HepG2 (cell line): ENCODE measurements around the gene KCNQ1OT1. TPM values are rescaled to one million over a fixed set of nuclear protein-coding genes. Genes with fewer than 3 reads are reported as not detected.

Source experiments
- HMG20A ChIP-seq: IDR thresholded peaks from 2 replicates; pipeline ENCODE4 v1.6.1; 2016; ENCODE audit warnings: borderline replicate concordance
- HNRNPK ChIP-seq: fragments of 200-400 bp; formaldehyde crosslinking; IDR thresholded peaks from 2 replicates; pipeline ENCODE4 v1.6.1; 2018; ENCODE audit warnings: low read length, low read depth, moderate library complexity, mild to moderate bottlenecking; ENCODE audit not compliant: poor library complexity, severe bottlenecking
- PCBP1 ChIP-seq: fragments of 200-400 bp; formaldehyde crosslinking; IDR thresholded peaks from 2 replicates; pipeline ENCODE4 v1.6.1; 2017; ENCODE audit warnings: mild to moderate bottlenecking, low read depth, low read length, borderline replicate concordance
- ZNF12 ChIP-seq: sonication (generic); formaldehyde crosslinking; IDR thresholded peaks from 2 replicates; pipeline ENCODE4 v1.5.0; 2020; ENCODE audit warnings: missing genetic modification reagents
- ZNF350 ChIP-seq: sonication (generic); formaldehyde crosslinking; IDR thresholded peaks from 2 replicates; pipeline ENCODE4 v1.4.0; 2020; ENCODE audit warnings: mild to moderate bottlenecking, low read depth, missing genetic modification reagents, borderline replicate concordance
- ZNF550 ChIP-seq: sonication (generic); formaldehyde crosslinking; IDR thresholded peaks from 2 replicates; pipeline ENCODE4 v1.4.0; 2020; ENCODE audit warnings: mild to moderate bottlenecking, missing genetic modification reagents, borderline replicate concordance
- ZNF552 ChIP-seq: sonication (generic); formaldehyde crosslinking; IDR thresholded peaks from 2 replicates; pipeline ENCODE4 v1.9.0; 2022; ENCODE audit warnings: missing genetic modification reagents, mild to moderate bottlenecking, borderline replicate concordance
- ZNF709 ChIP-seq: sonication (generic); formaldehyde crosslinking; IDR thresholded peaks from 2 replicates; pipeline ENCODE4 v1.5.0; 2020; ENCODE audit warnings: mild to moderate bottlenecking, missing genetic modification reagents
- polyA plus RNA-seq, 8 experiments: library from polyadenylated mRNA; depleted of rRNA in 3 of 8; stranded (reverse) in 7 of 8; unstranded in 1 of 8; fragments of >200 nt; fragmentation: Illumina TruSeq in 4 of 8; extraction: Trizol in 4 of 8; gene quantifications; 2 replicates each; pipeline versions ENCODE4 v1.2.1 to v1.2.3, GENCODE V29; 2011 to 2016; ENCODE audit warnings: low read depth in 4 of 8, missing spikeins in 1 of 8, mixed read lengths in 1 of 8; ENCODE audit not compliant: insufficient read depth in 1 of 8
- total RNA-seq, 5 experiments: library from RNA; depleted of rRNA; stranded (reverse); fragments of >200 nt; fragmentation: Illumina TruSeq; extraction: Trizol; gene quantifications; 2 replicates each; pipeline ENCODE4 v1.2.3, GENCODE V29; 2016; ENCODE audit warnings: low read depth in 1 of 5
- TF ChIP-seq, protein P1 (sequence below): sonication (generic); formaldehyde crosslinking; IDR thresholded peaks from 2 replicates; pipeline ENCODE4 v1.4.0; 2020; ENCODE audit warnings: missing genetic modification reagents, borderline replicate concordance
- TF ChIP-seq, protein P2 (sequence below): sonication (generic); formaldehyde crosslinking; IDR thresholded peaks from 2 replicates; pipeline ENCODE4 v1.4.0; 2020; ENCODE audit warnings: missing genetic modification reagents
- TF ChIP-seq, protein P3 (sequence below): sonication (generic); formaldehyde crosslinking; IDR thresholded peaks from 2 replicates; pipeline ENCODE4 v1.4.0; 2020; ENCODE audit warnings: mild to moderate bottlenecking, missing genetic modification reagents, borderline replicate concordance
- TF ChIP-seq, protein P4 (sequence below): IDR thresholded peaks from 2 replicates; pipeline ENCODE4 v1.6.1; 2016; ENCODE audit warnings: missing compliant biosample characterization, missing genetic modification reagents, borderline replicate concordance
- TF ChIP-seq, protein P5 (sequence below): sonication (generic); formaldehyde crosslinking; IDR thresholded peaks from 2 replicates; pipeline ENCODE4 v1.4.0; 2020; ENCODE audit warnings: missing genetic modification reagents, mild to moderate bottlenecking, borderline replicate concordance
- TF ChIP-seq, protein P6 (sequence below): sonication (generic); formaldehyde crosslinking; IDR thresholded peaks from 2 replicates; pipeline ENCODE4 v1.9.0; 2022; ENCODE audit warnings: low read depth, missing genetic modification reagents

Gene KCNQ1OT1
- total and polyA plus RNA-seq, 2 of the 13 experiments (the other 11 are each of a cell fraction or from before 2014, with no cell fraction given) = 1.3 to 18.9 TPM

DNA sequence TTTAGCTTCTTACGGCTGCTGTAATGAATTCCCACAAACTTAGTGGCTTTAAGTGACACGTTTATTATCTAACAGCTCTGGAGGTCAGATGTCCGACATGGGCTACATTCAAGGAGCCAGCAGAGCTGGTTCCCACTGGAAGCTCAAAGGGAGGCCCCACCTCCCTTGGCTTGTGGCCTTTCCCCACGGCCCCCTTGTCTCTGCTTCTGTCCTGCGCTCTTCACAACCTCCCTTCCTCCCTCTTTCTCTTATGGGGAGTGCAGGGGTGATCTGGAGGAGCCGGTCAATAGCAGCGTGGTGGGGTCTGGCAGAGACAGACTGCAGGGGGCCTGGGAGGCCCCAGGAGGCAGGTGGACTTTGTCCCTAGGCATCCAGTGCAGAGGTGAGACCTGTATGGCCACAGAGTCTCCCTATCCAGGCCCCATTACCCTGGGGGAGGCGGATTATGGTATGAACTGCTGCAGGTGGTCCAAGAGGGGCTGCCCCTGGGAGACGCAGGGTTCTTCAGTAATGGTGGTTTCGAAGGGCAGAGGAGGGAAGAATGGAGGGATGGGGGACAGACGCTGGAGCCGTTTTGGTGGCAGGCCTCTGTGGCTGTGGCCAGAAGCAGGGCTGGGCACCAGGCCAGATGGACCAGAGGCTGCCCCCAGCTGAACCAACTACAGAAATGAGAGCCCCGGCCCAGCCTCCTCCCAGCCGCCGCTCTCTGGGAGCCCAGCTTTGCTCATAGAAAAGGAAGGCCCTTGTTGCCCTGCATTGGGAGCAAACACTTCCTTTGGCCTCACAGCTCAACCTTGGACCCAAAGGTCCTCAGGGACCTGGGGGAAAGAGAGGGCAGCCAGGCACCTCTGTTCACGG is 30.7 kb upstream of the KCNQ1OT1 start (continued):
- peak; percentile 1; the same call in 1 of the 2 replicates for TF ChIP-seq ZNF550 (CRISPR knock-in tag)
- TF ChIP-seq, protein P1, sequence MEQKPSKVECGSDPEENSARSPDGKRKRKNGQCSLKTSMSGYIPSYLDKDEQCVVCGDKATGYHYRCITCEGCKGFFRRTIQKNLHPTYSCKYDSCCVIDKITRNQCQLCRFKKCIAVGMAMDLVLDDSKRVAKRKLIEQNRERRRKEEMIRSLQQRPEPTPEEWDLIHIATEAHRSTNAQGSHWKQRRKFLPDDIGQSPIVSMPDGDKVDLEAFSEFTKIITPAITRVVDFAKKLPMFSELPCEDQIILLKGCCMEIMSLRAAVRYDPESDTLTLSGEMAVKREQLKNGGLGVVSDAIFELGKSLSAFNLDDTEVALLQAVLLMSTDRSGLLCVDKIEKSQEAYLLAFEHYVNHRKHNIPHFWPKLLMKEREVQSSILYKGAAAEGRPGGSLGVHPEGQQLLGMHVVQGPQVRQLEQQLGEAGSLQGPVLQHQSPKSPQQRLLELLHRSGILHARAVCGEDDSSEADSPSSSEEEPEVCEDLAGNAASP (CRISPR knock-in tag) = peak; percentile 64
- TF ChIP-seq, protein P2, sequence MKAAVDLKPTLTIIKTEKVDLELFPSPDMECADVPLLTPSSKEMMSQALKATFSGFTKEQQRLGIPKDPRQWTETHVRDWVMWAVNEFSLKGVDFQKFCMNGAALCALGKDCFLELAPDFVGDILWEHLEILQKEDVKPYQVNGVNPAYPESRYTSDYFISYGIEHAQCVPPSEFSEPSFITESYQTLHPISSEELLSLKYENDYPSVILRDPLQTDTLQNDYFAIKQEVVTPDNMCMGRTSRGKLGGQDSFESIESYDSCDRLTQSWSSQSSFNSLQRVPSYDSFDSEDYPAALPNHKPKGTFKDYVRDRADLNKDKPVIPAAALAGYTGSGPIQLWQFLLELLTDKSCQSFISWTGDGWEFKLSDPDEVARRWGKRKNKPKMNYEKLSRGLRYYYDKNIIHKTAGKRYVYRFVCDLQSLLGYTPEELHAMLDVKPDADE (CRISPR knock-in tag) = no peak
- no peak; the same call in 1 of the 2 replicates for TF ChIP-seq ZNF709
- TF ChIP-seq HMG20A (CRISPR knock-in tag) = peak; percentile 70
- TF ChIP-seq, protein P3, sequence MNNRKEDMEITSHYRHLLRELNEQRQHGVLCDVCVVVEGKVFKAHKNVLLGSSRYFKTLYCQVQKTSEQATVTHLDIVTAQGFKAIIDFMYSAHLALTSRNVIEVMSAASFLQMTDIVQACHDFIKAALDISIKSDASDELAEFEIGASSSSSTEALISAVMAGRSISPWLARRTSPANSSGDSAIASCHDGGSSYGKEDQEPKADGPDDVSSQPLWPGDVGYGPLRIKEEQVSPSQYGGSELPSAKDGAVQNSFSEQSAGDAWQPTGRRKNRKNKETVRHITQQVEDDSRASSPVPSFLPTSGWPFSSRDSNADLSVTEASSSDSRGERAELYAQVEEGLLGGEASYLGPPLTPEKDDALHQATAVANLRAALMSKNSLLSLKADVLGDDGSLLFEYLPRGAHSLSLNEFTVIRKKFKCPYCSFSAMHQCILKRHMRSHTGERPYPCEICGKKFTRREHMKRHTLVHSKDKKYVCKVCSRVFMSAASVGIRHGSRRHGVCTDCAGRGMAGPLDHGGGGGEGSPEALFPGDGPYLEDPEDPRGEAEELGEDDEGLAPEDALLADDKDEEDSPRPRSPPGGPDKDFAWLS (CRISPR knock-in tag) = peak; percentile 44; the same call in 1 of the 2 replicates
- TF ChIP-seq ZNF350 = peak; percentile 56
- no peak for TF ChIP-seq HNRNPK
- TF ChIP-seq ZNF552 (CRISPR knock-in tag) = no peak
- TF ChIP-seq, protein P4, sequence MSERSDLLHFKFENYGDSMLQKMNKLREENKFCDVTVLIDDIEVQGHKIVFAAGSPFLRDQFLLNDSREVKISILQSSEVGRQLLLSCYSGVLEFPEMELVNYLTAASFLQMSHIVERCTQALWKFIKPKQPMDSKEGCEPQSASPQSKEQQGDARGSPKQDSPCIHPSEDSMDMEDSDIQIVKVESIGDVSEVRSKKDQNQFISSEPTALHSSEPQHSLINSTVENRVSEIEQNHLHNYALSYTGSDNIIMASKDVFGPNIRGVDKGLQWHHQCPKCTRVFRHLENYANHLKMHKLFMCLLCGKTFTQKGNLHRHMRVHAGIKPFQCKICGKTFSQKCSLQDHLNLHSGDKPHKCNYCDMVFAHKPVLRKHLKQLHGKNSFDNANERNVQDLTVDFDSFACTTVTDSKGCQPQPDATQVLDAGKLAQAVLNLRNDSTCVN (CRISPR knock-in tag) = no peak
- TF ChIP-seq, protein P5, sequence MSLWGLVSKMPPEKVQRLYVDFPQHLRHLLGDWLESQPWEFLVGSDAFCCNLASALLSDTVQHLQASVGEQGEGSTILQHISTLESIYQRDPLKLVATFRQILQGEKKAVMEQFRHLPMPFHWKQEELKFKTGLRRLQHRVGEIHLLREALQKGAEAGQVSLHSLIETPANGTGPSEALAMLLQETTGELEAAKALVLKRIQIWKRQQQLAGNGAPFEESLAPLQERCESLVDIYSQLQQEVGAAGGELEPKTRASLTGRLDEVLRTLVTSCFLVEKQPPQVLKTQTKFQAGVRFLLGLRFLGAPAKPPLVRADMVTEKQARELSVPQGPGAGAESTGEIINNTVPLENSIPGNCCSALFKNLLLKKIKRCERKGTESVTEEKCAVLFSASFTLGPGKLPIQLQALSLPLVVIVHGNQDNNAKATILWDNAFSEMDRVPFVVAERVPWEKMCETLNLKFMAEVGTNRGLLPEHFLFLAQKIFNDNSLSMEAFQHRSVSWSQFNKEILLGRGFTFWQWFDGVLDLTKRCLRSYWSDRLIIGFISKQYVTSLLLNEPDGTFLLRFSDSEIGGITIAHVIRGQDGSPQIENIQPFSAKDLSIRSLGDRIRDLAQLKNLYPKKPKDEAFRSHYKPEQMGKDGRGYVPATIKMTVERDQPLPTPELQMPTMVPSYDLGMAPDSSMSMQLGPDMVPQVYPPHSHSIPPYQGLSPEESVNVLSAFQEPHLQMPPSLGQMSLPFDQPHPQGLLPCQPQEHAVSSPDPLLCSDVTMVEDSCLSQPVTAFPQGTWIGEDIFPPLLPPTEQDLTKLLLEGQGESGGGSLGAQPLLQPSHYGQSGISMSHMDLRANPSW (CRISPR knock-in tag) = 0 out of 2 replicates have a peak, but pooled peaks have one; percentile 26
- no peak for TF ChIP-seq PCBP1
- no peak; the same call in 1 of the 2 replicates for TF ChIP-seq ZNF12
- TF ChIP-seq, protein P6, sequence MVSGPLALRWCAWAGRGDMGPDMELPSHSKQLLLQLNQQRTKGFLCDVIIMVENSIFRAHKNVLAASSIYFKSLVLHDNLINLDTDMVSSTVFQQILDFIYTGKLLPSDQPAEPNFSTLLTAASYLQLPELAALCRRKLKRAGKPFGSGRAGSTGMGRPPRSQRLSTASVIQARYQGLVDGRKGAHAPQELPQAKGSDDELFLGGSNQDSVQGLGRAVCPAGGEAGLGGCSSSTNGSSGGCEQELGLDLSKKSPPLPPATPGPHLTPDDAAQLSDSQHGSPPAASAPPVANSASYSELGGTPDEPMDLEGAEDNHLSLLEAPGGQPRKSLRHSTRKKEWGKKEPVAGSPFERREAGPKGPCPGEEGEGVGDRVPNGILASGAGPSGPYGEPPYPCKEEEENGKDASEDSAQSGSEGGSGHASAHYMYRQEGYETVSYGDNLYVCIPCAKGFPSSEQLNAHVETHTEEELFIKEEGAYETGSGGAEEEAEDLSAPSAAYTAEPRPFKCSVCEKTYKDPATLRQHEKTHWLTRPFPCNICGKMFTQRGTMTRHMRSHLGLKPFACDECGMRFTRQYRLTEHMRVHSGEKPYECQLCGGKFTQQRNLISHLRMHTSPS = peak; percentile 96; the same call in 1 of the 2 replicates
